NCI-H510A treated with DMSO at 0.1 percent for 48 hours (cell line): ENCODE measurements around the gene ACADS.
"Not testable (repeated sequence)": the region's sequence is repeated elsewhere in the genome, so short reads cannot be mapped to it uniquely, and the experiment has no call there.

Experiments used
- DNase-seq: peaks from one replicate; lab custom pipeline; 2025; lab: John Stamatoyannopoulos, UW

ACADS gene

DNA sequence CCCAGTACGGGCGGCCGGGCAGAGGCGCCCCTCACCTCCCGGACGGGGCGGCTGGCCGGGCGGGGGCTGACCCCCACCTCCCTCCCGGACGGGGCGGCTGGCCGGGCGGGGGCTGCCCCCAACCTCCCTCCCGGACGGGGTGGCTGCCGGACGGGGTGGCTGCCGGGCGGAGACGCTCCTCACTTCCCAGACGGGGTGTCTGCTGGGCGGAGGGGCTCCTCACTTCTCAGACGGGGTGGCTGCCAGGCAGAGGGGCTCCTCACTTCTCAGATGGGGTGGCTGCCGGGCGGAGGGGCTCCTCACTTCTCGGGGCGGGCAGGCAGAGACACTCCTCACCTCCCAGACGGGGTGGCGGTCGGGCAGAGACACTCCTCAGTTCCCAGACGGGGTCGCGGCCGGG lies 6.6 kb downstream of the ACADS start:
- not testable (repeated sequence) for DNase-seq

DNA sequence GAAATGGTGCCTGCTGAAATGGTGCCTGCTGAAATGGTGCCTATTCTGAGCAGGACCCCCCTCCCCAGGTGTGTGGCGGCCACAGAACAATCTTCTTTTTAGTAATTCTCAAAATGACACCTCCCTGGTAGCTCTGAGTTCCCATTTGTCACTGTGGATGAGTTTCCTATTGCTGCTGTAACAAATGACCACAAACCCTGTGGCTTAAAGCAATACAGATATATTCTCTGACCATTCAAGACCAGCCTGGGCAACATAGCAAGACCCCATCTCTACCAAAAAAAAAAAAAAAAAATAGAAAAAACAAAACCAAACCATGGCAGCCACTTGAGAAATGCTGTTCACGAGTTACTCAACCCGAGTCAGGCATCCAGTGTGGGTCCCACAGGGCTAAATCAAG lies 7.9 kb downstream of the ACADS start:
- DNase-seq = no peak

DNA sequence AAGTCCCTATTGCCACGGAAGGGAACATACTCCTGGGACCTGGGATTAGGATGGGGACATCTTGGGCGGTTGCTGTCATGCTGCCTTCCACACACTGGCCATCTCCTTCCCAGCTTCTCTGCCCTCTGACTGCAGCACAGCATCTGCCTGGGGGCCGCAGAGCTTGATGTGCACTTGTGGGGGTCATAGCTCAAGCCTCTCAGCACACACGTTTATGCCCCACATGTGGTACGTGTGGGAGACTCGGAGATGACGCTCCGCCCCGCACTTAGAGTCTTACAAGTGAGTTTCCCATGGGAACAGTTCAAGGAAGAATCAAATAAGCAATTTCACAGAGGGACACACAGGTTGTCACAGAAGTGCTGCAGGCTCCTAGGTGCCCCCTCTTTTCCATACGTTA lies 8.6 kb downstream of the ACADS start:
- DNase-seq = no peak

DNA sequence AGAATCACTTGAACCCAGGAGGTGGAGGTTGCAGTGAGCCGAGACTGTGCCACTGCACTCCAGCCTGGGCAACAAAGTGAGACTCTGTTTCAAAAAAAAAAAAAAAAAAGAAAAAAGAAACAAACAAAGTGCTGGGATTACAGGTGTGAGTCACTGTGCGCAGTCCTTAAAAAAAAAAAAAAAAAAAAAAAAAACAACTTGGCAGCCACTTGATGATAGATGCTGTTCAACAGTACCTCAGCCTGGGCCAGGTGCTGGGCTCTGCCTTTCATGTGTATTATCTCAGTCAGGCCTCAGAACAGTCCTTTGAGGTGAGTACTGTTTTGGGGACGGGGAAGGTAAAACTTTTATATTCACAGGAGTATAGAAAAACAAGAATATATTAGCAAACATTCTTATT lies 9.6 kb downstream of the ACADS start:
- no peak for DNase-seq

DNA sequence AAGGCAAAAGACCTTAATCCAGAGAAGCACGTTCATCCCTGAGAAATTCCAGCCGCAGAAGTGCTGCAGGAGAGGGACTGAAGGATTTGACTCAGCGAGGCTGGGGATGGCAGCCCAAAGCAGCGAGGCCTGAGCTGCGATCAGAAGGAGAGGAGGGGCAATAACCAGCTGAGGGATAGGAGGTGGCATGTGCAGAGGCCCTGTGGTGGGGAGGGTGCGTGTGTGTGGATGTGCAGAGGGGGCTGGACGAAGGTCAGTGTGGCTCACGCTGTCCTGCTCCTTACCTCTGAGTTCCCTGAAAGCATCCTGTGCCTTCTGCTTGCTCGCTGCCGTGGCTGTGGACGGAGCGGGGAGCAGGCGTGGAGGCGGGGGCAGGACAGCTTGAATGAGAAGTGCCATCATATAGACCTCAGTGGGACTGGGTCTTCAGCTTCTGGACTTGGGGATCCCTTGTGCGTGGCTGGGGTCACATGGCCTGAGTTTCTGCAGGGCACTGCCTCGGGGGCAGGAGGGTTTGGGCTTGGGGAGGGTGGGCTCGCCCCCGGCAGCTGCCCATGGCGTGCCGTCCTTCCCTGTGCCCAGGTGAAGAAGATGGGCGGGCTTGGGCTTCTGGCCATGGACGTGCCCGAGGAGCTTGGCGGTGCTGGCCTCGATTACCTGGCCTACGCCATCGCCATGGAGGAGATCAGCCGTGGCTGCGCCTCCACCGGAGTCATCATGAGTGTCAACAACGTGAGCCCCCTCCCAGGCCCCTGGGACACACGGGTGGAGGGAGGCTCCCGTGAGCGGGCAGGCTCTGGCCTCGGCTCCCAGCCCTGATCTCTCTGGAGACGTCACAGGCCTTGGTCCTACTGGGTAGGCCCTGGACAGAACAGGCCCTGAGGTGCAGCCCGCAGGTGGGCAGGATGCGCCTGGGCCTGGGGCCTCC lies 11.0 kb downstream of the ACADS start:
- no peak for DNase-seq

DNA sequence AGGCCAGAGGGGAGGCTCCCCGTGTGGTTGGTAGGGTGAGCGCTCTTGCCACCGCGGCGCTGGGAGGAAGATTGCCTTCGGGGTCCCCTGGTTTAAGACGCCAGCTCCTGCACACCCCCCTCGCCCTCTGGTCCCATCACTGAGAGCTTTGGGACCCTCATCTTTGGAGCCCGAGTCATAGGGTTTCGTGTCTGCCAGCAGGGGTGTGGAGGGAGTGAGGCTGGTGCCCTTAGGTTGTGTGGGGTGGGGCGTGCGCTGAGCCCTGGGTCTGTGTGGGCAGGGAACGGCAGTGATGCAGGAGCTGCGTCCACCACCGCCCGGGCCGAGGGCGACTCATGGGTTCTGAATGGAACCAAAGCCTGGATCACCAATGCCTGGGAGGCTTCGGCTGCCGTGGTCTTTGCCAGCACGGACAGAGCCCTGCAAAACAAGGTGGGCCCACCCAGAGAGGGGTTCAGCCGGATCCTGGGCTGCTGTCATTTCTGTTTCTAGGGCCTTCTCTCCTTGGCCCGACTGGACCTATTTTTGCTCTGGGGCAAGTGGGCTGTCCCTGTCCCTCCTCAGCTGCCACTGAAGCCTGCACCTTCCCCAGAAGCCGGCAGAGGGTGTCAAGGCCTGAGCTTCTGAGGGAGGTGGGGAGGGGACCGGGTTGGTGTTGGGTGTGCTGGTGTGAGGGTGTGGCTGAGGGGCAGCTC lies 12.1 kb downstream of the ACADS start:
- DNase-seq = no peak

DNA sequence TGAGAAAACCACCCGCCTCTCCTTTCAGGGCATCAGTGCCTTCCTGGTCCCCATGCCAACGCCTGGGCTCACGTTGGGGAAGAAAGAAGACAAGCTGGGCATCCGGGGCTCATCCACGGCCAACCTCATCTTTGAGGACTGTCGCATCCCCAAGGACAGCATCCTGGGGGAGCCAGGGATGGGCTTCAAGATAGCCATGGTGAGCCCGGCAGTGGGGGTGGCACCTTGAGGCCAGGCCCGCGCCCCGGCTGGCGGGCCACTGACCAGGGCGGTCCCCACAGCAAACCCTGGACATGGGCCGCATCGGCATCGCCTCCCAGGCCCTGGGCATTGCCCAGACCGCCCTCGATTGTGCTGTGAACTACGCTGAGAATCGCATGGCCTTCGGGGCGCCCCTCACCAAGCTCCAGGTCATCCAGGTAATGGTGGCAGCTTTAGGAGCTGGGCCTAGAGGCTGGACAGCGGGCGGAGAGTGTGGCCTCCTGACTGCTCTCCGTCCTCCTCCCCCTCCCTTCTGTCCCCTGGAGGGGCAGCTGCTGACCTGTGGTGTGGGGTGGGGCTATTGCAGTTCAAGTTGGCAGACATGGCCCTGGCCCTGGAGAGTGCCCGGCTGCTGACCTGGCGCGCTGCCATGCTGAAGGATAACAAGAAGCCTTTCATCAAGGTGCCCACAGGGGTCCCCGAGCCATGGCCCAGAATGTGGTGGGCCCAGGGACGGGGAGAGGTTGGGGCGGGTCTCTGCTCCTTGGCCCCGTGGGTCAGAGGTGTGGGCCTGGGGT lies 12.8 kb downstream of the ACADS start:
- DNase-seq = no peak

DNA sequence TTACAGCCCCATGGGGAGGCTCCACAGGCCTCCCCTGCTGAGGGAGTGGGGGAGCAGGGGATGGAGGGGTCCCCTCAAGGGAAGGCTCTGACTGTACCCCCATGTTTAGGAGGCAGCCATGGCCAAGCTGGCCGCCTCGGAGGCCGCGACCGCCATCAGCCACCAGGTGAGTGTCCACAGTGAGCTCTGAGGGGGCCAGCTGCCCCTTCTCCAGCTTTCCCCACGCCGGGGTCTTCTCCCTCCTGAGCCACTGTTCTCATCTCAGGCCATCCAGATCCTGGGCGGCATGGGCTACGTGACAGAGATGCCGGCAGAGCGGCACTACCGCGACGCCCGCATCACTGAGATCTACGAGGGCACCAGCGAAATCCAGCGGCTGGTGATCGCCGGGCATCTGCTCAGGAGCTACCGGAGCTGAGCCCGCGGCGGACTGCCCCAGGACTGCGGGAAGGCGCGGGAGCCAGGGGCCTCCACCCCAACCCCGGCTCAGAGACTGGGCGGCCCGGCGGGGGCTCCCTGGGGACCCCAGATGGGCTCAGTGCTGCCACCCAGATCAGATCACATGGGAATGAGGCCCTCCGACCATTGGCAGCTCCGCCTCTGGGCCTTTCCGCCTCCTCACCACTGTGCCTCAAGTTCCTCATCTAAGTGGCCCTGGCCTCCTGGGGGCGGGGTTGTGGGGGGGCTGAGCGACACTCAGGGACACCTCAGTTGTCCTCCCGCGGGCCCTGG lies 13.6 kb downstream of the ACADS start:
- no peak for DNase-seq

DNA sequence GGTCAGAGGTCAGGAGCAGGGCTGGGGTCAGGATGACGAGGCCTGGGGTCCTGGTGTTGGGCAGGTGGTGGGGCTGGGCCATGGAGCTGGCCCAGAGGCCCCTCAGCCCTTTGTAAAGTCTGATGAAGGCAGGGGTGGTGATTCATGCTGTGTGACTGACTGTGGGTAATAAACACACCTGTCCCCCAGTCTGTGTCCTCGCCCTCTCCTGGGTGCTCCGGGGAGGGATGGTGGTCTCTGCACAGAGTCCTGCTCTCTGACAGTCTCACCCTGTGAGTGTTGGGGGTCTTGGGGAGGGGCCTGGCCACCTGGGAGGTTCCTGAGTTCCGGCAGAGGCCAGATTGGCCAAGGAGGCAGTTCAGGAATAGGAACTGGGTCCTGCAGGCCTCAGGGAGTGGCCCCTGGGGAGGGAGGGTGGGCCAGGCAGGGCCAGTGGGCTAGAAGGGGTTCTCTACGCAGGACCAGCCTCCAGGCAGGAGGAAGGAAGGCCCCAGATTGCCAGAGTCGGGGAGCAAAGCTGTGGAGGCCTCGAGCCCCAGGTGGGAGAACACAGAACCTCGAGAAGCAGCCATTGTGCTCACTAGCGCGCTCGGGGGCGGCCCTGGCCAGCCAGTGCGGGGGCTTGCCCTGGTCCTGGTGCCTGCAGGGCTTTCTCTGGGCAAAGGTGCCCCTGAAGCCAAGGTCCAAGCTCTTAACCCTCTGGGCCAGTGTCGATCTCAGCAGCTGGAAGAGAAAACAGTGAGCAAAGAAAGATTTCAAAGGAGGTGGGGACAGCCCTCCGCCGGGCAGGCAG lies 14.4 kb downstream of the ACADS start:
- DNase-seq = no peak

DNA sequence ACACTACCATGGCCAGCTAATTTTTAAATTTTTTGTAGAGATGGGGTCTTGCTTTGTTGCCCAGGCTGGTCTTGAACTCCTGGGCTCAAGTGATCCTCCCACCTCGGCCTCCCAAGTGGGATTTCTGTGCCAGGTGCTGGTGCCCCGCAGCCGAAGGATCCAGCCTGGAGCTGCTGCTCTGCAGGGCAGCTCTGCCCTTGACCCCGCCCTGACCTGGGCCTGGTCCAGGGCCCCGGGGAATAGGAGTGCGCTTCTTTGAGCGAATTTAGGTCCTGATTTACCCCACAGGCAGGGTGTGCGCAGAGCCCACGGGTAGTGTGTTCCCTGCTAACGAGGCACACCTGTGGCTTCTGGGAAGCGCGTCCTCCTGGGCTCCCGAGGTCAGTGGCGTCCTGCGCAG lies 15.2 kb downstream of the ACADS start:
- DNase-seq = no peak

DNA sequence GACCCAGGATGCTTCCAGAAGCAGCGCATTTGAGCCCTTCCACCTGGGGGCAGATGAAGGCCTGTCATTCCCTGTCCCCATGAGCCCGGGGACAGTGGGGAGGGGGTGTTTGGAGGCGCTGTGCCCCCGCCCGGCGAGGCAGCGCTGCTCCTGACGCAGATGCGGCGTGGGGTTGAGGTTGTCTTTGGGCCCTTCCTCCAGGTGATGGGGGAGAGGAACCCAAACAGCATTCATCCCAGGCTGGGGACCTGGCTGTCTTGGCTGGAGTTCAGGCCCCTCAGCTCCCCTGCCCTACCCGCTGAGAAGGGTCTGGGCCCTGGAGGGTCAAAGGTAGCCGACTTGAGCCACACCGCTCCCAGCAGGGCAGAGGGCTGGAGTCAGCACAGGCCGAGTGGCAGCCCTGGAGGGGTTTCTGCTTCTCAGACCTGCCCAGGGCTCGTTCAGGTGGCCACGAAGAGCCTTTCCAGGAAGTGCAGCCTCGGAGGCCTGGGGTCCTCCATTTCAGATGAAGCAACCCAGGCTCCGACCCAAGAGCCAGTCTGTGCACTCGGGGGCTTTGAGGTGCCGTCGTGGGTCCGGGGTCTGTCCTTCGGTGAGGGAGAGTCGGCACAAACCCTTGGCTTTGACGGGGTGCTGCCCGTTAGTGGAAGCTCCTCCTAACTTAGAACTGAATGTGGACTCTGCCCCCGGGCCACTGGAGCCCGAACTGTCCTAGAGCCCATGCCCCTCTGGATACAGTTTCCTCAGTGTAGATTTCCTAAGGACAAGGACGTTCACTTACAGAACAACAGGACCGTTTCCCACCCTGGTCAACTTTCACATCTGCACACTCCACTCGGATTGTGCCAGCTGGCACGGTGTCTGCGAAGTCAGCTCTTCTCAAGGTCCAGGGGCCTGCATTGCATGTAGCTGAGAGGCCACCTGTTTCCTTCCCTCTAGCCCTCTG lies 16.1 kb downstream of the ACADS start:
- DNase-seq = no peak

DNA sequence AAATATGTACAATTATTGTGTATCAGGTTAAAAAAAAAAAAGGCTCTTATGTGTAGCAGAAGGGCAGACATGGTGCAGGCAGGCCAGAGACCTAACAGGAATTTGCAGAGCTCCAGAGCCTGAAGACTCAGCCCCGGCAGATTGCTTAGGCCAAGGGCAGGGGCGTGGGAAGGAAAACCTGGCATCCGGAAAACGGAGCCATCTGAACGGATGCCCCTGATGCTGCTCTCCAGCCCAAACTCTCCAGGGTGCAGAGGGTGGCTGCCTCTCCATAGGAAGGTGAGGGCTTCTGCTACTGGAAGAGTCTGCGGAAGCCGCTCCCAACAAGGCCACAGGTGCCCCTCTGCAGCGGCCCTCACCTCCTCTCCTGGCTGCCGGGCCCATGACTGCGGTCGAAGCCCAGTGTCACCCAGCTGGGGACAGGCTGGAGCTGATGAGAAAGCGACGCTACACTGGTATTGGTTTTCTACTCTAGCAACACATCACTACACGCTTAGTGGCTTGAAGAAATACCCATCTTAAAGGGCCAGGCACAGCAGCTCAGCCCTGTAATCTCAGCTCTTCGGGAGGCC lies 19.4 kb downstream of the ACADS start:
- DNase-seq = no peak

DNA sequence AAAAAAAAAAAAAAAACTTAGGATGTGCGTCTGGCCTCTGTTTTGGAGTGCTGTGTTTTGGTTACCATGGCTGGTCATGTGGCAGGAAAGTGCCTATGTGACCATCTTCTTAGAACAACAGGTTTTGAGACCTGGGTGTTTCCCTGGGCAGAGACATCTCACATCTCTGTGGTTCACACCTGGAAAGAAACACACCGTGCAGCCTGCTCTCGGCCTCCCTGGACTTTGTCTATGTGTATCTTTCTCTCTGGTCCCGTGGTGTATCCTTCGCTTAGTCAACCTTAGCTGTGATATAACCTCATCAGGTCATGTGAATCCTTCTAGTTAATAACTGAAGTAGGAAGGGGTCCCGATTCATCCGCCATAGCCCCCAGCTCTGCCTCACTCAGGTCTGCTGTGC lies 22.6 kb downstream of the ACADS start:
- no peak for DNase-seq

DNA sequence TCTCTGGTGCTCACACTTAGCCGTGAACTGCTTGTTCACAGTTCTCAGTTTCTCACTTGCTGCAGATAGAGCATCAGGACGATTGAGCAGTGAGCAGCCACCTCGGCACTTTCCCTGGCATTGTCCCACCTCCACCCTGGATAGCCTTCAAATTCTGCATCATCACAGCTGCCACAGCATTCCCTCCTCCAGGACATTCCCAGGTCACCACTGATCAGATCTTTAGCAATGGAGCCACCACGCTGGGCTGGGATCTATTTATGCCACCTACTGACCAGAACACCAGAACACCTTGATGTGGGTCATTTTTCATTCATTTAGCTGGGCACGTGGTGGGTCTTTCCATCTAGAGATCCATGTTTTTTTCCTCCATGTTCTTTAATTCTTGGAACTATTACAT lies 23.6 kb downstream of the ACADS start:
- no peak for DNase-seq

DNA sequence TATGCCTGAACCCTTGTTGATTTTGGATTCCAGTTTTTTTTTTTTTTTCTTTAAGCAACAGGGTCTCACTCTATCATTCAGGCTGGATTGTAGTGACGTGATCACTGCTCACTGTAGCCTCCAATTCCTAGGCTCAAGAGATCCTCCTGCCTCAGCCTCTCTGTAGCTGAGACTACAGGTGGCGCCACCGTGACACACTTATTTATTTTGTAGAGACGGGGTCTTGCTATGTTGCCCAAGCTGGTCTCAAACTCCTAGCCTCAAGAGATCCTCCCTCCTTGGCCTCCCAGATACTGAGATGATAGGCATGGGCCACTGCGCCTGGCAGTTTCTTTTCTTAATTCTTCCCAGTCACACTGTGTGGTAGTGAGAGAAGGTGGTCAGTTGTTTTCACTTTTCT lies 25.2 kb downstream of the ACADS start:
- DNase-seq = no peak

DNA sequence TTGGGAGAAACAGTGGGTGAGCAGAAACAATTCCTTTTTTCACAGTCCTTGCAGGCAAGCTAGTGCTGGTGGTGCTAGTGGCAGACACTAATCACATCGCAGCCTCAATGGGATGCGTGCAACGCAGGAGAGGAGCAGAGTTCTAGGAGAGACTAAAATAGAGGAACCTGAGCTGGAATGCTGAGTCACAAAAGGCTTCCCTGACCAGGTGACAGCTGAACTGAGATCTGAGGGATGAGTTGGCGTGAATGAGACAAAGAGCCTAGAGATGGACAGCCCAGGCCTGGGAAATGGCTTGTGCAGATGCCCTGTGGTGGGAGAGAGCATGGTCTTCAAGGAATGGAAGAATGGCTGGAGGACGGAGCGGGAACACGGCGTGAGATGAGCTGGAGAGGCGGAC lies 25.8 kb downstream of the ACADS start:
- DNase-seq = no peak

DNA sequence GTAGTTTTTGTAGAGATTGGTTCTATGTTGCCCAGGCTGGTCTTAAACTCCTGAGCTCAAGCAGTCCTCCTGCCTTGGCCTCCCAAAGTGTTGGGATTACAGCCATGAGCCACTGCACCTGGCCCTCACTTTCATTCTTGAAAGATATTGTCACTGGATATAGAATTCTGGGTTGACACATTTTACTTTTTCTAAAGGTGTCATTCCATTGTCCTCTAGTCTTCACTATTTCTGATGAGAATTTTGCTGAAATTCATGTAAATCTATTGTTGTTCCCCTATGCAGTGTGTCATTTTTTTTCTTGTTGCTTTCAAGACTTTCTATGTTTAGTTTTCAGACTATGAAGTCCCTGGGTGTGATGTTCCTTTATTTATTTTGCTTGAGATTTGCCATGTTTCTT lies 29.2 kb downstream of the ACADS start:
- DNase-seq = no peak

DNA sequence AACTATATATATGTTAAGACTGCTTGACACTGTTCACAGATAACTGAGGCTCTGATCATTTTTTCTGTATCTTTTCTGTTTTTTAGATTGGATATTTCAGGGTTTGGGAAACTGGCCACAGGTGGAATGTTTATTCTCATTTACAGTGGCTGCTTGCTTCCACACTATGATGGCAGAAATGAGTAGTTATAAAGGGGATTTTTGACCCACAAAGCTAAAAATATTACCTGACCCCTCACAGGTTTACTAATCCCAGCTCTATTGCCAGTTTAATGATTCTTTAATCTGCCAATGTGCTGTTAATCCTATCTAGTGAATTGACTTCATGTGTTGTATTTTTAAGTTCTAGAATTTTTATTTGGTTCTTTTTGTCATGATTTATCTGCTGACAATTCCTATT lies 29.6 kb downstream of the ACADS start:
- no peak for DNase-seq

DNA sequence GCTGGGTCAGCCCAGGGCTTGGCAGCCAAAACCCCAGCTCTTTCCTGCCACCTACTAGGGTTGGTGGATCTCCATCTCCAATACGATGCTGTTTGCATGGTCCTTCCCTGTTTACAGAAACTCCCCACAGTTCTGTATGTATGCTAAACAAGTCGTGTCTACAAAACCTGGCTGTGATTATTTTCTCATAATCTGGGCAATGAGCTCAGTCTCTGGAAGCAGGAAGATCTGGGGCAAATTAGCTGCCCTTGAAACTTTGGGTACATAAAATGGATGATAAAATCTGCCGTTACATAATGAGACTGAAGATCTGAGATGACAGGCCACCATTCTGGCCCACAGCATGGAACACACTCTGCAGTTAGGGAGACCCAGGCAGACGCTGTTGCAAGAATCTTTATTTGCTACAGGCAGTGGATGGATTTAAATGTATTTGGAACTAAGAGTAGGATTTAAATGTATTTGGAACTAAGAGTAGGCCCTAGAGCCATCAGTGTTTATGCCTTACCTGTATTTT lies 31.7 kb downstream of the ACADS start:
- no peak for DNase-seq

DNA sequence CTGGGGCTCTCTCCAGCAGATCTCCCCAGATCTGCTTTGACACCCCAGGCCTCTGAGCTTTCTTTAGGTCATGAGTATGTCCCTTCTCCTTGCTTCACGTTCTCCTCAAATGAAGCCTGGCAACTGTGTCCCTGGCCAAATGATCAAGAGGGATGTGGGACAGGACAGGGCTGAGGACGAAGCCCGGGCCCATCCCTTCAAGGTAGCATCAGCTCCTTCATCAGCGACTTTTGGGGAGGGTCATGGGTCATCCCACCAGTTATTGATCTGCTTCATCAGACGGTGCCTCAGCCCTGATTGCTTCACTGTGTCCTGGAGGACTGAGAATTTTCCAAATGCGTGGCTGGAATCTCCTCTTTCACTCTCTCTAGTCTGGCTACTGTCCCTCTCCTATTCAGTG lies 32.3 kb downstream of the ACADS start:
- no peak for DNase-seq
